NCI-H1436 treated with DMSO at 0.1 percent for 48 hours (cell line): Measurements from ENCODE around the gene ALPL.

Source experiments
- DNase-seq: peaks from one replicate; lab custom pipeline; 2025; lab: John Stamatoyannopoulos, UW

The ALPL gene

DNA sequence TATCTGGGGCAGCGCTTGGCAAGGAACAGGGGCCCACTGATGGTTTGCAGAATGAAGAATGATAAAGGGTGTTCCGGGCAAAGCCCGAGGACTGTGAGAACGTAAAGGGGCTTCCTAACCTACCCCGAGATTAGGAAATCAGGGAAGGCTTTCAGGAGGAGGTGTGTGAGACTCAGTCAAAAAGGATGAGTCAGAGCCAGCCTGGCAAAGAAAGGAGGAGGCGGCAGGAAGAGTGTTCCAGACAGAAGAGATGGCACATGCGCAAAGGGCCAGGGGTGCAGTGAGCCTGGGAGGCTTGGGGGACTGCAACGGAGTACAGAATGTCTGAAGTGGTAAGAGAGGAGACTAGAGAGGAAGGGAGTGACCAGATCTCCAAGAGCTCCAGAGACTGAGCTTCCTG, 89.7 kb downstream of the ALPL start:
- no peak for DNase-seq

DNA sequence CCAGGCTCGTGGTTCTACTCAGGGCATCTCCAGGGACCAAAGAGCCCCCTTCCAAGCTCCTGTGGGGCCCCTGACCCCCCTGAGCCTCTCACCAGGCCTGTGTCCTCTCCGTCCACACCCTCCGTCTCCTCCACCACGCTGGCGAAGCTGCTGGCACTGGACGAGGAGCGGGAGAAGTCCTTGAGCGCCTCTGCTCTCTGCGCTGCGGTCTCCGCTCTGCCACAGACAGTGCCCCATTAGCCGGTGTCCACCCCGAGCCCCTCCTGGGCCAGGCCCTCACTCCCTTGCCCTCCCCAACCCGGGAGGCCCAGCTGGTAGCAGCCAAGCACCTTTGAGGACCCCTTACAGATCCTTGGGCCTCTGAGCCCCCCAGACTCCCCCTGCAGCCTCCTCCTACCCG, 90.2 kb downstream of the ALPL start:
- no peak for DNase-seq

DNA sequence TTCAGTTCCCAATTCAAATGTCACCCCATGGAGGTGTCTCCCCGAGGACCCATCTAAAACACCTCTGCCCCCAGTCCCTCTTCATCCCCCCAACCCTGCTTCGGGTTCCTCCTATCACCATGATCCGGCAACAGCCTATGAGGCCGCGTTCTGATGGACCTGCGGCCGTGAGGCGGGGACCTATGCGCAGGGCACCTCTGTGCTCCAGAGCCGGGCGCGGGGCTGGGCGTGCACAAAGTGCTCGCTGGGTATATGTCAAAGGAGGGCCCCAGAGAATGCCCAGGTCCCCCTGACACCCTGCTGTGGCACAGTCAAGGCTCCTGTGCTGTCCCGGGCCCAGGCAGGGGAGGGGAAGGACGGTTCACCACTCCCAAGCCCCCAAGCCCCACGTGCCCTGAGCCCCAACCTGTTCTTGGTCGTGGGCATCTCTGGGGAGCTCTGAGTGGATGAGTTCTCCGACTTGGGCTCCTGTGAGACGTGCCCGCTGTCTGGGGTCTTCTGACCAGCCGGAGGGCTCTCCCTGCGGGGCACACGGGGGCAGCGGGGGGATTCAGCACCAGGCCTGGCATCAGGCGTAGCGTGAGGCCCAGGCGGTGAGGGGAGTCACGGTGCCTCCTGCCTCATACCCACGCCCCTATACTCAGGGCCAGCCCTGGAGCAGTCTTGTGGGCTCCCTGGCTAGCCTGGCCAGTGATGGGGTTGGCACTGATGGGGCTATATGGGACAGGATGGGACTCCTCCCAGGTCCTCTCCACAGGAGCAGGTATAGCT, 92.2 kb downstream of the ALPL start:
- DNase-seq, result no peak

- DNase-seq, result no peak
These were observed 94.2 kb downstream of the ALPL start for GRCh38 chr1:21603177-21604138.

DNA sequence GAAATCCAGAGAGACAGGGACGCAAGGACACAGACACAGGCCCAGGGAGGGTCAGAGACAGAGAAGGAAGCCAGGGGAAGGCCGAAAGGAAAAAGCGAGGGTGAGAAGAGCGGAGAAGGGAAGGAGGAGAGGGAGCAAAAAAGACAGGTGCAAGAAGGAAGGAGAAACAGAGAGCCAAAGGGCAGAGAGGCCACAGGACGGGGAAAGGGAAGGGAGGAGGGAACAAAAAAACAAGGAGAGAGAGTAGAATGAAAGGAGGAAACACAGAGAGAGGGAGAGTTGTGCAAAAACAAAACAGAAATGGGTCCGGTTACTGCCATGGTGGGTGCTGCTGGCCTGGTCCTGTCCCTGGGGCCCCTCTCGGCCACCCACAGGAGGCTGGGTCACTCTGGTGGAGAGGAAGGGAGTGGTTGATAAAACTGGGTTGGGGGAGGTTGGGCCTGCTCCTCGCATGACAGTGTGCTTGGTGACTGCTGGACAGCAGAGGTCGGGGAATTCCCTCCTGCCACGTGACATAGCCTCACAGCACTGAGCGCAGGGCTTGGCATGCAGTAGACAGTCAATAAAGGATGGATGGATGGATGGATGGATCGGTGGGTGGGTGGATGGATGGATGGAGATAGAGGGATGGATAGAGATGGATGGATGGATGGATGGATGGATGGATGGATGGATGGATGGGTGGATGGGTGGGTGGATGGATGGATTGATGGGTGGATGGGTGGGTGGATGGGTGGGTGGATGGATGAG, 95.2 kb downstream of the ALPL start:
- DNase-seq, result no peak

- no peak for DNase-seq
These were observed 95.9 kb downstream of the ALPL start for GRCh38 chr1:21605012-21605715.

DNA sequence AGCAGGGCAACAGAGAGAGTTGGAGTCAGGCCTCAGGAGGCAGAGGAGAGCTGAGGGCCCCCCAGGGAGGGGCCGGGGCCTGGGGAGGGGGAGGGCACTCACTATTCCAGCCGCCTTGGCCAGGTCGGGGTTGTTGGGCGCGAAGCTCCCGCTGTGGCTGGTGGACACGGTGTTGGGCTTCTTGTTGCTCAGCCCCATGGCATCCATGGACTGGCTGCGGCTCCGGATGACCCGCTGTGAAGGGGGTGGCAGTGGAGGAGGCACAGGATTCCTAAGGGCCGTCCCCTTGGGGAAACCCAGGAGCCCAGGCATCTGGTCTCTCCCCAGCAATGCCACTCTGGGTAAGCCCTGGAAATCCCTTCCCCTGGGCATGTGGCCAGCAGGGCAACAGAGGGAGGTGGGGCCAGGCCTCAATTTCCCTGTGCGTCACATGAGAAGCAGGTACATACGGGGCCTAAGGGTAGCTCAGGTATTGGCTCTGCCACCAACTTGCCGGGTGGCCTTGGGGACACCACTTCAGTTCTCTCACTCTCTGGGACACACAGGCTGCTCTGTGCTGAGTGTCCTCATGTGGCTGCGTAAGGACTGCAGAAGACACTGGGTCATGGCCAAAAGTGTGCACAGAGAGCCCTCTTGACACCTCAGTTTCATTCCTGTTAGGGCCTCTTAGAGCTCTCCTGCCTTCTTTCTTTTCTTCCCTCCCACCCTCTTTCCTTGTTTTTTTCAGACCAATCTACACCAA, 96.9 kb downstream of the ALPL start:
- no peak for DNase-seq

GRCh38 chr1:21607549-21608529, 98.6 kb downstream of the ALPL start:
- no peak for DNase-seq

- DNase-seq, result no peak
These were observed 99.6 kb downstream of the ALPL start for GRCh38 chr1:21608798-21609197.

GRCh38 chr1:21610027-21610426, 100.8 kb downstream of the ALPL start:
- DNase-seq, result no peak

- DNase-seq, result no peak
These were observed 102.0 kb downstream of the ALPL start for GRCh38 chr1:21610989-21611785.

- DNase-seq, result no peak
These were observed 102.8 kb downstream of the ALPL start for GRCh38 chr1:21612057-21612456.

- no peak for DNase-seq
These were observed 104.0 kb downstream of the ALPL start for GRCh38 chr1:21613072-21613867.

DNA sequence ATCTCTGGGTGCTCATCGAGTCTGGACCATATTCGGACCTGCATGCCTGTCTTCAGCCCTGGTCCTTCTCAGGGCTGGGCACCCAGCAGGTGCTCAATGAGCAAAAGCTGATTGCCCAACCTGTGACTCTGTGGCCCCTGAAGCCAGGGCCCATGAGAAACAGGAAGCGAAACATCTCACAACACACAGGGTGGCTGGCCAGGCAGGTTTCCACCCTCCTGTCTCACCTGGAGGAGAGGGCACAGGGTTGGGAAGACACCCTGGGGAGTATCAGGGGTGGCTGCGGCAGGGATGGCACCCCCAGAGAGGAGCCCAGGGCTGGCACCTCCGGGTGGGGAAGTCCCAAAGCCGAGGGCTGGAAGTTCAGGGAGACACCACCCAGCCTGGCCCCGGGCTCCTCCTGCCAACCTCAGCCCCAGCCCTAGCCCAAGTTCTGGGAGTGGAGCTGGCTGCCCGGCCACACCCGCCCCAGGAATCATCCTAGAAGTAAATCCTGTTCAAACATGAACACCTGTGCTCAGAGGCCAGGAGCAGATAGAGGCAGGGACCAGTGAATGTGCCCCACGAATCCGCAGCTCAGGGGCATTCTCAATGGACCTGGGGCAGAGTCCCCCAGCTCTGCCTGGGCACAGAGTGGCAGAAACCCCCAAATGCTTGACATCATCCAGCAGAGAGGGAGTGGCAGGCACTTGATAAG, 105.3 kb downstream of the ALPL start:
- no peak for DNase-seq

GRCh38 chr1:21616372-21616771, 107.1 kb downstream of the ALPL start:
- no peak for DNase-seq

DNA sequence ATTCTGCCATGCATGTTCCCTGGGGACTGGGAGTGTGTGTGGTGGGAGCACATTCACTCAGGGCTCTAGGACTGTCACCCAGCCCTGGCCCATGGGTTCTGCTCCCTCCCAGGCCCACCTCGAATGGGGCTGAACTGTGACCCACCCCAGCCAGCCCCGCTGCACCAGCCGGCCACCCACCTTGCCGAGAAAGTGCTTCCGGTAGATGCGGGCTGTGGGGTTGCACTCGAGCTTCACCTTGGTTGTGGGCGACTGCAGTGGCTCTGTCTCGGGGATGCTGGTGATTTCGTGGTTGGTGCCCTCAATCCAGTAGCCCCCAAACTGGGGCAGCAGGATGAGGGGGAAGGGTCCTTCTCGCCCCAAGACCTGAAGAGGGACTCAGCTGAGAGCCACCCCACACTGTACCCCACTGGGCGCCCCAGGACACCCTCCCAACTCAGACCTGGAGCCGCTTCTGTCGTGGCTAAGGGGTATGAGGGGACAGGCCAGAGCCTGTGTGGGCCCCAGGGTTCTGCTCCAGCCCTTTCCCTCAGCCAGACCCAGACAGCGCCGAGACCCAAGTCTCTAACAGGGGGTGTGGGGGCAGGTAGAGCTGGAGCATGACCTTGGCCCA, 108.0 kb downstream of the ALPL start:
- no peak for DNase-seq

DNA sequence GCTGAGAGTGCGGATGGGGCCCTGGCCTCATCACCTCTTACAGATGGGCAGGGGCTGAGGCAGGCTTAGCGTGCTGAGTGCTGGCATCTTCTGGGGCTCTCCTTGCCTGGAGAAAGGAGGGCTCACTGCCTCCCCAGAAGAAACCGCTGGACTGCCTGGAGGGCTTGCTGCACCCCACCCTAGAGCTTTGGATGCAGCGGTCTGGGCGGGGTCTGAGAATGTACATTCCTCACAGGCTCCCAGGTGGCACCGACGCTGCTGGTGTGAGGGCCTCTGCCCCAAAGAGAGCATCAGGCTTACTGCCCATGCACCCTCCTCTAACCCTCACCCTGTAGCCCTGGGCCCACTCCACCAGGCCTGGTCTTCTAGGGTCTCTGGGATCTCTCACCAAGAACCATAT, 108.8 kb downstream of the ALPL start:
- no peak for DNase-seq
